KG1 (cell line): ENCODE data around the gene KMT5B.
A peak's percentile ranks its signal among the peaks of the same experiment; 100 is the strongest.

Source experiments
- DNase-seq: peaks from one replicate; lab custom pipeline; 2025; lab: John Stamatoyannopoulos, UW

Gene KMT5B

GRCh38 chr11:68215524-68216170 lies 2.6 kb upstream of the KMT5B start:
- no peak for DNase-seq

GRCh38 chr11:68215087-68215445 lies 2.0 kb upstream of the KMT5B start:
- no peak for DNase-seq

DNA sequence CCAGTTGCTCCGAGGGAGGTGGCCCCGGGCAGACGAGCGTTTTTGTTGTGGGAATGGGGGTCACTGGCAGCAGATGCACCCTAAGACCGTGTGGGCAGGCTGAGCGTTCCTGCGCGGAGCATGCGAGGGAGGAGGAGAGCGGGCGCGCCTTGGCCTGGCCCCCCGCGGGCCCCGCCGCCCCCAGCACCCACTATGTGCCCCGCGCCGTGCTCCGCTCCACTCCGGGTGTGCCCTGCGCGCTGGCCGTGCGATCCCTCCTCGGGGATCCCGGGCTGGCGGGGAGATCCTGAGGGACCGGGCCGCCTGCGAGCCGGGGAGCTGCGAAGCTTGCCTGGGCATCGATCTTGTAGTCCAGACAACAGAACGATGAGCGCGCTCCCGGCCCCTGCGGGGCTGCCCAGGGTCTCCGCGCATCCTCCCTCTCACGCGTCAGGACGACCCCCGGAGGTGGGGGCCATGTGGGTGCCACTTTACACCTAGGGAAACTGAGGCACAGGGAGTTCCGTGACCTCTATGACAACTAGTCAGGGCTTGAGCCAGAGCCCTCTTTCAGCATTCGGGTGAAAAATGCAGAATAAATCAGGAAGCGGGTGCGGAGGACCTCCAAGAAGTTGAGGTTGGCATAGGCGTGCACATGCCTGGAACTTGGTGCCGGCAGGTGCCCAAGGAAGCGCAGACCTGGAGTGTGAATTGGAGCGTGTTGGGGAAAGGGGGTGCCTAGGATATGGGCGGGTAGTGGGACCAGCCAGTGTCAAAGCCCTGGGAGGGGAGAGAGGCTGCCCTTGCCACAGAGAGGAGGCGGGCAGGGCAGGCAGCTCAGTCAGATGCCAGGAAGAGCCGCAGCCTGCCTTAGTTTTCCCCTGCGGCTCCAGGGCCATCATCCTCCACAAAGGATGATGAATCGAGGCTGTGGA lies 1.3 kb upstream of the KMT5B start:
- no peak for DNase-seq

DNA sequence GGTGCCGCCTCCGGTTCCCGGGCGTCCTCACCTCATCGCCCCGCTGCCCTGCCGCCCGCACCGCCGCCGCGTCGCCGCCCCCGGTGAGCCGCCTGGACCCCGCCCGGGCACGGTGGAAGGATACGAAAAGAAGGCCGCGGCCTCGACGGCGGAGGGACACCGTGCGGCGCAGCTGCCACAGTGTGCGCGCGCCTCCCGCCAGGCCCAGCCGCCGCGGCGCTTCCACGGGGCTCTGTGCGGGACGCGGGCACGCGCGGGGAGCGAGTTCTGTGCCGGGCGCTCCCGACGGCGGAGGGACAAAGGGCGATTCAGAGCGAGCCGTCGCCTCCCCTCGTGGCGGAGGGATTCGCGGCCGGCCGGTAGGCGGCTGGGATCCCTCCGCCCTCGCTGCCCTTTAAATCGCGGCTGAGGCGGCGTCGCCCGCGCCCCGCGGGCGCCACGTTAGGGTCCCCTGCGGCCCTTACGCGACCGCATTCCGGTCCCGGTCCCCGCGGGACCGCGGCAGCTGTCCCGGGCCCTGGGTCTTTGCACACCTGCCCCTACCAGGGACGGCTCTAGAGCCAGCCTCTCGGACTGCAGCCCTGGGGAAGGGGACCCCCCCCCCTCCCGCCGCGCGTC lies 568 bp upstream of the KMT5B start:
- DNase-seq: peak; percentile 97

- peak; percentile 61 for DNase-seq
These were observed 518 bp downstream of the KMT5B start for GRCh38 chr11:68212421-68213134.

DNA sequence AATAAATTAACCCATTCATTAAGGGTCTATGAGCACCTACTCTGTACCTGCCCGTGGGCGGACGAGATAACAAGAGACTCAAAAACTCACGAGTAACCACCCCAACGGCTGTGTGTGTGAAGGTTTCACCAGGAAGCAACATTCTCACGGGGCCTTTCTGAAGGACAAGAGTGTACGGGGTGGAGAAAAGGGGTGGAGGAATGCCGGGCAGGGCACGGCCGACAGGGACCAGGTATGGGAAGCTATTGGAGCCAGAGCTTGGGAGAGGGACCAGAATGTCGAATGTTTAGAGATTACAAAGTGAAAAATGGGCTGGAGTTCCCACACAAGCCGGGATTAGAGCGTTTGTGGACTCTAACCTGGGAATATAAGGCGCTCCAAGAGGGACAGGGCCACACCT lies 1.6 kb downstream of the KMT5B start:
- no peak for DNase-seq

GRCh38 chr11:68206211-68206610 lies 6.9 kb downstream of the KMT5B start:
- DNase-seq: peak; percentile 49

DNA sequence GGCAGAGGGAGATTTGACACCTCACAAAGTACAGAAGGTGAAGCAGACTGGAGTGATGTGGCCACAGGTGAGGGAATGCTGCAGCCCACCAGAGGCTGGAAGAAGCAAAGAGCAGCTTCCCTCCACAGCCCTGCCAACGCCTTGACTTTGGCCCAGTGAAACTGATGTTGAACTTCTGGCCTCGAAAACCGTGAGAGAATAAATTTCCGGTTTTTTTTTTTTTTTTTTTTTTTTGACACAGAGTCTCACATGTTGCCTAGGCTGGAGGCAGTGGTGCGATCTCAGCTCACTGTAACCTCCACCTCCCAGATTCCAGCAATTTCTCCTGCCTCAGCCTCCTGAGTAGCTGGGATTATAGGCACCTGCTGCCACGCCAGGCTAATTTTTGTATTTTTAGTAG lies 8.7 kb downstream of the KMT5B start:
- DNase-seq: no peak

- DNase-seq: no peak
These were observed 10.9 kb downstream of the KMT5B start for GRCh38 chr11:68202165-68202564.

GRCh38 chr11:68201492-68201891 lies 11.6 kb downstream of the KMT5B start:
- no peak for DNase-seq

GRCh38 chr11:68200639-68201038 lies 12.5 kb downstream of the KMT5B start:
- DNase-seq: no peak

DNA sequence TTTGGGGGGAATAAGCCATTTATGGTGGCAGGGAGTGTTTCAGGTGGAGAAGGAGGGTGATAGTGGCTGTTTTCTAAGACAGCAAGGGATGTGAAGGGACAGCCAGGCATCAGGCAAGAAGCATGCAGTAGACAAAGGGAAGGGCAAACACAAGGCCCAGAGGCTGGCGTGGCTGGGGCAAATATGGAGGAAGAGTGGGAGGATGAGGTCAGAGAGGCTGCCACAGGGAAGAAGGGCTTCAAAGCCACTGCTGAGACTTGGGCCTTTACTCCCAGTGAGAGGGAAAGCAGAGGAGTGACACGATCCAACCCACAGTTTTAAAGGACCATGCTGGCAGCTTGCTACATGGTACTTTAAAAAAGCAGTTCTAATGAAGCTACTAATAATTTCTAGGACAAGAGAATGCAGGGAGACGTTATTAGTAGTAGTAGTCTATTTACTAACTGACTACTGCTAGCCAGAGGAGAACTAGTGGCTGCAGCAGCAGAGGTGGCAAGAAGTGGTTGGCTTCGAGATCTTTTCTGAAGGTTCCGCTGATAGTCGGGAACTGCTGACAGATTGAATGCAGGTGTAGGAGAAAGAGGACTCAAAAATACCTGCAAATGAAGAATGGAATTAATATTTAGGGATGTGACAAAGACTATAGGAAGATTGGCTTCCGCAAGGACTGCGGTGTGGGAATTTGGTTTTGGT lies 13.7 kb downstream of the KMT5B start:
- no peak for DNase-seq

- no peak for DNase-seq
These were observed 16.9 kb downstream of the KMT5B start for GRCh38 chr11:68196219-68196618.

DNA sequence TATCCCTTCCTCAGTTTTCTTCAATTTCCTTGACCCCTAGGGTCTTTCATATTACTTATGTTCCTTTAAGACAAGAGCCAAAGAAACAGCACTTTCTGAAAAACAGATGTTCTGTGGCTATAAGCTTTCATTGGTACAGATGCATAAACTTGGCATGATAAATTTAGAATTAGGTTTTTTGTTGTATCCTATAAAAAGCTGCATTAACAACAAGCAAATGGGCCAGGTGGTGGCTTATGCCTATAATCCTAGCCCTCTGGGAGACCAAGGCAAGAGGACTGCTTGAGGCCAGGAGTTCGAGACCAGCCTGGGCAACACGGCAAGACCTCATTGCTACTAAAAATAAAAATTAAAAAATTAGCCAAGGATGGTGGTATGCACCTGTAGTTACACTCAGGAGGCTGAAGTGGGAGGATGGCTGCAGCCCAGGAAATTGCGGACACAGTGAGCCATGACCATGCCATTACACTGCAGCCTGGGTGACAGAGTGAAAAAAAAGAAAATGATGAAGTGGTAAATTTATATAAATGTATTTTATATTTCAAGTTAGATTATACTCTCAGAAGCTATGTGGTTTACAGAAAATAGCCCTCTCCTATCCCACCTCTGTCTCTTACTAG lies 18.3 kb downstream of the KMT5B start:
- DNase-seq: no peak

GRCh38 chr11:68193018-68193417 lies 20.1 kb downstream of the KMT5B start:
- DNase-seq: no peak

DNA sequence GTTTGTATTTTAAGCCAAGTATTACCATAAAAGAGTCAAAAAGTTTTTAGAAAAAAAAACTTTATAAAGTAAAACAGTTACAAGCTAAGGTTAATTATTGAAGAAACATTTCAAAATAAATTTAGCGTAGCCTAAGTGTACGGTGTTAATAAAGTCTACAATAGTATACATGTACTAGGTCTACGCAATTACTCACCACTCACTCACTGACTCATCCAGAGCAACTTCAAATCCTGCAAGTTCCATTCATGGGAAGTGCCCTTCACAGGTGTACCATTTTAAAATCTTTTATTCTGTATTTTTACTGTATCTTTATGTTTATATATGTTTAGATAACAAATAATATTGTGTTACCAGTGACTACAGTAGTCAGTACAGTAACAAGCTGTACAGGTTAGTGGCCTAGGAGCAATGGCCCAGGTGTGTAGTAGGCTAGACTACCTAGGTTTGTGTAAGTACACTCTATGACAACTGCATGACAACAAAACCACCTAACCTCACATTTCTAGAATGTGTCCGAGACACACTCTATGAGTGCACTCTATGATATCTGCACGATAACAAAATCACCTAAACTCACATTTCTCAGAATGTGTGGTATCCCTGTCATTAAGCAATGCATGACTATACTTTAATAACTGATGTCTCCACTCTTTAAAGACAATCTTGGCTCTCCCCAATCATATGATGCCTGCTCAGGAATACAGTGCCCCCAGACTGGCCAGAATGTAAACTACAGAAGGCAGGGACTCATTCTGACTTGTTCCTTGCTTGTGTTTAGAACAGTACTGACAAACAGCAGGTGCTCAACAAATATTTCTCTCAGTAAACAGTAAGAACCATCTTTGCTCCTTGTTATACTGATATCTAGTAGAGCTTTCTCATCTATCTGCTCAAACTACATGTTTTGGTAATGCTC lies 21.2 kb downstream of the KMT5B start:
- no peak for DNase-seq

DNA sequence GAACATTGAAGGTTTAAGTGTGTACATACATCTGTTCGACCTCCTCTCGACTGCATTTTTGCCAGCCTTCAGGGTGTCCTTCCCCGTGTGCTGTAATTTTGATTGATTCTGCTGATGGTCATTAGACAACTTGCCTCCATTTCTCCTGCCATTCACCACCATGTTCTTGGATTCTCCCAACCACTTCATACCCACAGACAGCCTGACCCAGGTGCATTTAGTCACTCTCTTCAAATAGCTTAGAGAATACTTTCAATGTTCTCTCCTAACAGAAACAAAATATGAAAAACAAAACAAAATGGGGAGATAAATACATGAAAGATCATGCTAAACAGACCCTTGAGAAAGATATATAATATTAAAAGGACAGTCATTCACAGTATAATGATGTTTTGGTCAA lies 23.2 kb downstream of the KMT5B start:
- no peak for DNase-seq

- no peak for DNase-seq
These were observed 24.0 kb downstream of the KMT5B start for GRCh38 chr11:68189082-68189481.

DNA sequence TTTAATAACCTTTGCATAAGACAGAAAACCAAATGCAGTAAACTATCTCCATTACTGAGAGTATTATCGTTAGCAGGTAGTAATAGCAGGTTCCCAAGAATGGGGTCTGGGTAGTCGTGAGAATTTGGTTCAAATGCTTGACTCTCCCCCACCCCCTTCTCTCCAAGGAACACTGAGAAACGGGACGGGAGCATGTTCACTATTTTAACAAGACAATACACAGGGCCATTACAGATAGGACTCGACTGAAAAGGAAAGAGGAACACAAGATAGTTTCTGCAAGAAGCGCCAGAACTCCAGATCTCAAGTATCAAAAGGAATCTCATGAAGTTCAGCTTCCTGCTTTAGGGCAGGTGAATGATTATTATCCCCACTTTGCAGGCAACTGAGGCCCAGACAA lies 27.0 kb downstream of the KMT5B start:
- no peak for DNase-seq

GRCh38 chr11:68181719-68182451 lies 31.2 kb downstream of the KMT5B start:
- DNase-seq: no peak
